Suprapubic skin (tissue), 3 donors: Measurements from ENCODE around the gene TFDP1.

Experiments used
- POLR2A ChIP-seq, 2 donors: fragments of 450-650 bp; IDR thresholded peaks; one replicate each; pipeline ENCODE4 v1.6.1; 2017; ENCODE audit warnings: antibody characterized with exemption in 2 of 2, mild to moderate bottlenecking in 2 of 2, moderate library complexity in 2 of 2
- TF ChIP-seq, protein P1 (sequence below), 2 donors: fragments of 200-600 bp in 1 of 2; fragments of 450-650 bp in 1 of 2; sonication (generic) in 1 of 2; IDR thresholded peaks; one replicate each; pipeline ENCODE4 v1.5.1; 2016 to 2019; ENCODE audit warnings: antibody characterized with exemption in 2 of 2, mild to moderate bottlenecking in 1 of 2, moderate library complexity in 1 of 2

DNA sequence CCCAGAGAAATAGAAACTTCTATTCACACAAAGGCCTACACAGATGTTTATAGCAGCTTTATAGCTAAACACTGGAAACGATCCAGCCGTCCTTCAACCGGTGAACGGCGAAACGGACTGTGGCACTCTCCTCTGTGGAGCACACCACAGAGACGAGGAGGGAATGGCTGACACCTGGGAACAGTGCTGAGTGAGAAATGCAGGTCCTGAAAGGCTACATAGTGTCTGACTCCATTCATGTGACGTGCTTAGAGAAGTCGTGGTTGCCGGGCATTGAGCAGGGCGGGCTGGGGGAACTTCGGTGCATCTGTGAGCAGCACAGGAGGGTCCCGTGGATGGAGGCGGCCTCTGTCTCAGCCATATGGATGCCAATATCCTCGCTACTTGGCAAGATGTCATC lies 79.4 kb downstream of the TFDP1 start:
- TF ChIP-seq, protein P1, sequence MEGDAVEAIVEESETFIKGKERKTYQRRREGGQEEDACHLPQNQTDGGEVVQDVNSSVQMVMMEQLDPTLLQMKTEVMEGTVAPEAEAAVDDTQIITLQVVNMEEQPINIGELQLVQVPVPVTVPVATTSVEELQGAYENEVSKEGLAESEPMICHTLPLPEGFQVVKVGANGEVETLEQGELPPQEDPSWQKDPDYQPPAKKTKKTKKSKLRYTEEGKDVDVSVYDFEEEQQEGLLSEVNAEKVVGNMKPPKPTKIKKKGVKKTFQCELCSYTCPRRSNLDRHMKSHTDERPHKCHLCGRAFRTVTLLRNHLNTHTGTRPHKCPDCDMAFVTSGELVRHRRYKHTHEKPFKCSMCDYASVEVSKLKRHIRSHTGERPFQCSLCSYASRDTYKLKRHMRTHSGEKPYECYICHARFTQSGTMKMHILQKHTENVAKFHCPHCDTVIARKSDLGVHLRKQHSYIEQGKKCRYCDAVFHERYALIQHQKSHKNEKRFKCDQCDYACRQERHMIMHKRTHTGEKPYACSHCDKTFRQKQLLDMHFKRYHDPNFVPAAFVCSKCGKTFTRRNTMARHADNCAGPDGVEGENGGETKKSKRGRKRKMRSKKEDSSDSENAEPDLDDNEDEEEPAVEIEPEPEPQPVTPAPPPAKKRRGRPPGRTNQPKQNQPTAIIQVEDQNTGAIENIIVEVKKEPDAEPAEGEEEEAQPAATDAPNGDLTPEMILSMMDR (IDR thresholded peaks at IDR 0.05): no peak
- no peak for TF ChIP-seq POLR2A (IDR thresholded peaks at IDR 0.05)
